Measurements from ENCODE around the gene STK10. TPM values are rescaled to one million over a fixed set of nuclear protein-coding genes. Genes with fewer than 3 reads are reported as not detected.

Gene STK10
- total and polyA plus RNA-seq, 3 donors from 2014 or later = 48.8 to 148 (median 142) TPM

DNA sequence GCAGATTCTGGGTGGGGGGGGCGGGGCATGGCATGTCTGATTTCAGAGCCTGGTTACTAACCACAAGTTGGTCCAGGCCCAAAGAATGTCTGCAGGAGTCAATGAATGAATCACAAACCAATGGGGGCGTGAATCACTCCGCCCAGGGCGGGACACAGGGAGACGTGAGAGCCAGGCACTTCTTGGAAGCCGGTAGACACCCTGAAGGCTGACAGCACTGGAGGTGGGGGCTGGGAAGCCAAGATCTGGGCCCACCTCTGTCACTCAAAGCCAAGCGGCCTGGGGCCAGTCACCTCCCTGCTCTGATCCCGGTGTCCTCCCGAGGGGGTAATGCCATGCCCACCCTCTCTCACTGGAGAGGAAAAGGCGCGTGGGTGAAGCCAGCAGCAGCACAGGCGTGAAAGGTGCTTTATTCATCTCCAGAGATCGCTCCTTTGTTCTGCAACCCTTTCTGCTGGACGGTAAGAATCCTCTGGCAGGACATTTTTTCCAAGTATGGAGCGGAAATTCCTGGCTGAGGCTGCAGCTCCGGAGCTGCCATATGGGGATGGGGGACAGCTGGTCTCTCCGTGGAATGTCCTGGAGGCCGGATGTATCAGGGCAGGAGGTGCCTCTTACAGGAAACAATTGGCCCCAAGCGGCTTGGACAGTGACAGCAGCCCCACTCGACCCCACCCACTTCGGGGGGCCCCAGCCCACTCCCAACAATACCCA, 85.0 kb downstream of the STK10 start:
- DNase-seq = peak; percentile 55
- peaks cover 30% of the 10 kb centered on the region for H3K4me1 ChIP-seq
- no peaks in the 10 kb centered on the region for H3K36me3 ChIP-seq (ENCODE audit: low read depth, missing control alignments)
- no peak overlapping the region for H3K4me3 ChIP-seq
- 36 to 39% methylated on average over 19 to 21 of the region's 21 CpGs for WGBS, 2 donors
- intact Hi-C loops (cut with DNase I; ENCODE audit: low total_unique reads) = no loop called here
- H3K27me3 ChIP-seq = no peaks in the 10 kb centered on the region
- no peak overlapping the region for H3K27ac ChIP-seq
- H3K9me3 ChIP-seq = no peaks in the 10 kb centered on the region
- TF ChIP-seq, protein P1, sequence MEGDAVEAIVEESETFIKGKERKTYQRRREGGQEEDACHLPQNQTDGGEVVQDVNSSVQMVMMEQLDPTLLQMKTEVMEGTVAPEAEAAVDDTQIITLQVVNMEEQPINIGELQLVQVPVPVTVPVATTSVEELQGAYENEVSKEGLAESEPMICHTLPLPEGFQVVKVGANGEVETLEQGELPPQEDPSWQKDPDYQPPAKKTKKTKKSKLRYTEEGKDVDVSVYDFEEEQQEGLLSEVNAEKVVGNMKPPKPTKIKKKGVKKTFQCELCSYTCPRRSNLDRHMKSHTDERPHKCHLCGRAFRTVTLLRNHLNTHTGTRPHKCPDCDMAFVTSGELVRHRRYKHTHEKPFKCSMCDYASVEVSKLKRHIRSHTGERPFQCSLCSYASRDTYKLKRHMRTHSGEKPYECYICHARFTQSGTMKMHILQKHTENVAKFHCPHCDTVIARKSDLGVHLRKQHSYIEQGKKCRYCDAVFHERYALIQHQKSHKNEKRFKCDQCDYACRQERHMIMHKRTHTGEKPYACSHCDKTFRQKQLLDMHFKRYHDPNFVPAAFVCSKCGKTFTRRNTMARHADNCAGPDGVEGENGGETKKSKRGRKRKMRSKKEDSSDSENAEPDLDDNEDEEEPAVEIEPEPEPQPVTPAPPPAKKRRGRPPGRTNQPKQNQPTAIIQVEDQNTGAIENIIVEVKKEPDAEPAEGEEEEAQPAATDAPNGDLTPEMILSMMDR (IDR thresholded peaks at IDR 0.05) = no peak
- TF ChIP-seq POLR2A (IDR thresholded peaks at IDR 0.05) = no peak

DNA sequence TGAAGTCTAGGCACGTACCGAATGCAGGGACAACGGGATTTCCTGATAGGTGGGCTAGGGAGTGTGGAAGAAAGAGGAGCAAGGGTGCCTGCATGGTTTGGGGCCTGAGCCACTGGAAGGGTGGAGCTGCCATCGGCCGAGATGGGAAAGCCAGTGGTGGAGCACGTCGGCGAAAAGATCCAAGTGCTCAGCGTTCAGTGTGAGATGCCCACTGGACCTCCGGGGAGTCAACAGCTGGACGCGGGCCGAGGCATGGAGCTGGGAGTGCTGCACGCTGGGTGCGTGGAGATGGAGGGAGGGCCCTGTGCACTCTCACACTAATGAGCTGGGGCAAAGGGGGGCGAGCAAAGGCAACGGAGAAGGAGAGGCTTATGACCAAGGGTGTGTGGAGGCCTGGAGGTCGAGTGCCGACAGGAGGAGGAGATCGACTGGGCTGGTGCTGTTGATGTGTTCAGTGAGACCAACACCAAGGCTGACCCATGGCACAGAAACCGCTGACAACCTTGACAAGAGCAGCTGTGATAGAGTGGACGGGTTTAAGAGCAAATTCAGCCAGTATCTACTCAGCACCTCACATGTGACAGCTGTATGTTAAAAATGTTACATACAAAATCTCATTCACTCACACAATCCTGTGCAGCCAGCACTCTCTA, 85.7 kb downstream of the STK10 start:
- no peak overlapping the region for H3K4me3 ChIP-seq
- no peaks in the 10 kb centered on the region for H3K9me3 ChIP-seq
- WGBS, 2 donors = 91% methylated on average over 22 of the region's 22 CpGs
- H3K36me3 ChIP-seq (ENCODE audit: low read depth, missing control alignments) = no peaks in the 10 kb centered on the region
- no peak for DNase-seq
- H3K27ac ChIP-seq = no peak overlapping the region
- H3K4me1 ChIP-seq = peaks cover 29% of the 10 kb centered on the region
- H3K27me3 ChIP-seq = no peaks in the 10 kb centered on the region
- TF ChIP-seq, protein P1 (IDR thresholded peaks at IDR 0.05) = no peak
- no peak for TF ChIP-seq POLR2A (IDR thresholded peaks at IDR 0.05)
- intact Hi-C loops (cut with DNase I; ENCODE audit: low total_unique reads) = no loop called here

DNA sequence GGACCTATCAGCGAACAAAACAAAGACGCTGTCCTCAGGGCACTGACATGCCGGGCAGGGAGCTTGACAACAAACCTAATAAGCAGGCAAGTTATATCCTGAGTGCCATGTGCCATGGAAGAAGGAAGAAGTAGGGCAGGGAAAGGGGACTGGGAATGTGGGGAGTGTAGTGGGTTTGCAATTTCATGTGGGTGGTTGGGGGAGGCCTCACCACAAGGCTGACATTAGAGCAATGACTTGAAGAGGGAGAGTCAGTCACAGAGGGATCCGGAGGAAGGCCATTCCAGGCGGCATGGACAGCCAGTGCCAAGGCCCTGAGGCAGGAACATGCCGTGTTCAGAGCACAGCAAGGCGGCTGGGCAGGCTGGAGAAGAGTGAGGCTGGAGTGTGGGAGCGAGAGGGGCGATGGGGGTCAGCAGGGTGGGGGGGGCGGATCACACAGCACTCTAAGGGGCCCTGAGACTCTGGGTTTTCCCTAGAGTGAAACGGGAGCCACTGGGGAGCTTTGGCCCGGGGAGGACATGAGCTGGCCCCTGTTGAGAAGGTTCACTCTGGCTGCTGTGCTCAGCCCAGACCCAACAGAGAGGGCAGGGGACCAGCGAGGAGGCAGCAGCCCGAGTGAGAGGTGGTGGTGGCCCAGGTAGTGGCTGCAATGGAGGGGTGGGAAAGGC, 86.3 kb downstream of the STK10 start:
- Histone ChIP-seq H3K4me1 (peaks cover 29% of the 10 kb centered on the region), H3K27ac (no peak overlapping the region), H3K36me3 (ENCODE audit: low read depth, missing control alignments) (no peaks in the 10 kb centered on the region), H3K27me3 (no peaks in the 10 kb centered on the region), H3K9me3 (no peaks in the 10 kb centered on the region), H3K4me3 (no peak overlapping the region)
- no peak for DNase-seq
- intact Hi-C loops (cut with DNase I; ENCODE audit: low total_unique reads) = no loop called here
- TF ChIP-seq, protein P1 (IDR thresholded peaks at IDR 0.05) = no peak
- 85 to 89% methylated on average over 14 of the region's 14 CpGs for WGBS, 2 donors

DNA sequence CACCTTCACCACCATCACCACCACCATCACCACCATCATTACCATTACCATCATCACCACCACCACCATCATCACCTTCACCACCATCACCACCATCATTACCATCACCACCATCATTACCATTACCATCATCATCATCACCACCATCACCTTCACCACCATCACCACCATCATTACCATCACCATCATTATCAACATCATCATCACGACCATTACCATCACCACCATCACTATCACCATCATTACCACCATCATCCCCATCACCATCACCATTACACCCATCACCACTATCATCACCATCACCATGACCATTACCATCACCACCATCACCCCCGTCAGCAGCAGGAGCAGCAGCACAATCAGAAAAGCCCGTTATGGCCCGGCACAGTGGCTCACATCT, 89.1 kb downstream of the STK10 start:
- no peaks in the 10 kb centered on the region for H3K27me3 ChIP-seq
- H3K36me3 ChIP-seq (ENCODE audit: low read depth, missing control alignments) = no peaks in the 10 kb centered on the region
- no peaks in the 10 kb centered on the region for H3K9me3 ChIP-seq
- H3K27ac ChIP-seq = no peak overlapping the region
- TF ChIP-seq, protein P1 (IDR thresholded peaks at IDR 0.05) = no peak
- TF ChIP-seq POLR2A (IDR thresholded peaks at IDR 0.05) = no peak
- peaks cover 39% of the 10 kb centered on the region for H3K4me1 ChIP-seq
- H3K4me3 ChIP-seq = no peak overlapping the region
- 95 to 98% methylated on average over 4 of the region's 4 CpGs for WGBS, 2 donors
- intact Hi-C loops (cut with DNase I; ENCODE audit: low total_unique reads) = no loop called here
- DNase-seq = no peak
